ENCODE data around the gene ISCA1. TPM values are rescaled to one million over a fixed set of nuclear protein-coding genes. Genes with fewer than 3 reads are reported as not detected.
A peak's percentile ranks its signal among the peaks of the same experiment; 100 is the strongest.

ISCA1 gene
- polyA plus RNA-seq, 1 donor (not counting 4 experiments of a cell fraction or from before 2014, with no cell fraction given): 37.4 TPM

GRCh38 chr9:86287013-86287412 lies 4.7 kb upstream of the ISCA1 start:
- Histone ChIP-seq H3K36me3 (ENCODE audit: control insufficient read depth in 2 of 2, extremely low read depth in 1 of 2, insufficient read depth in 2 of 2, low read length in 2 of 2) (peaks cover 0 to 3% of the 10 kb centered on the region in 2 experiments), H3K4me1 (ENCODE audit: control insufficient read depth, extremely low read depth, insufficient read depth, low read length) (peaks cover 6% of the 10 kb centered on the region), H3K9me3 (ENCODE audit: control insufficient read depth, low read depth, low read length) (no peaks in the 10 kb centered on the region), H3K4me2 (ENCODE audit: control insufficient read depth, extremely low read depth, insufficient read depth, low read depth, low read length) (no peak overlapping the region), H2AFZ (ENCODE audit: control insufficient read depth, low read length) (no peak overlapping the region), H3K27ac (ENCODE audit: control insufficient read depth, insufficient read depth, low read length) (no peak overlapping the region), H3K79me2 (ENCODE audit: control insufficient read depth, insufficient read depth, low read length) (no peaks in the 10 kb centered on the region), H3K9ac (ENCODE audit: control insufficient read depth, extremely low read depth, insufficient read depth, low read length) (no peak overlapping the region), H3K27me3 (ENCODE audit: control insufficient read depth, extremely low read depth, insufficient read depth, low read length) (no peaks in the 10 kb centered on the region), H3K9me1 (ENCODE audit: control insufficient read depth, extremely low read depth, insufficient read depth, low read length) (no peaks in the 10 kb centered on the region), H3K4me3 (ENCODE audit: control insufficient read depth in 2 of 3, extremely low read depth in 1 of 3, insufficient read depth in 2 of 3, low read depth in 1 of 3, low read length in 3 of 3) (no peak overlapping the region), H4K20me1 (ENCODE audit: control insufficient read depth, extremely low read depth, insufficient read depth, low read length) (no peaks in the 10 kb centered on the region)
- DNase-seq (ENCODE audit: low read depth, low spot score): no peak
- no peak for FAIRE-seq
- dilution Hi-C loops (cut with MboI; ENCODE audit: extremely low pct_ligation_motif_present, low sequenced_read_pairs): no loop called here
- TF ChIP-seq, protein P1, sequence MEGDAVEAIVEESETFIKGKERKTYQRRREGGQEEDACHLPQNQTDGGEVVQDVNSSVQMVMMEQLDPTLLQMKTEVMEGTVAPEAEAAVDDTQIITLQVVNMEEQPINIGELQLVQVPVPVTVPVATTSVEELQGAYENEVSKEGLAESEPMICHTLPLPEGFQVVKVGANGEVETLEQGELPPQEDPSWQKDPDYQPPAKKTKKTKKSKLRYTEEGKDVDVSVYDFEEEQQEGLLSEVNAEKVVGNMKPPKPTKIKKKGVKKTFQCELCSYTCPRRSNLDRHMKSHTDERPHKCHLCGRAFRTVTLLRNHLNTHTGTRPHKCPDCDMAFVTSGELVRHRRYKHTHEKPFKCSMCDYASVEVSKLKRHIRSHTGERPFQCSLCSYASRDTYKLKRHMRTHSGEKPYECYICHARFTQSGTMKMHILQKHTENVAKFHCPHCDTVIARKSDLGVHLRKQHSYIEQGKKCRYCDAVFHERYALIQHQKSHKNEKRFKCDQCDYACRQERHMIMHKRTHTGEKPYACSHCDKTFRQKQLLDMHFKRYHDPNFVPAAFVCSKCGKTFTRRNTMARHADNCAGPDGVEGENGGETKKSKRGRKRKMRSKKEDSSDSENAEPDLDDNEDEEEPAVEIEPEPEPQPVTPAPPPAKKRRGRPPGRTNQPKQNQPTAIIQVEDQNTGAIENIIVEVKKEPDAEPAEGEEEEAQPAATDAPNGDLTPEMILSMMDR (optimal IDR thresholded peaks at IDR 0.05 in 1 of 3, IDR thresholded peaks at IDR 0.05 in 1 of 3, conservative IDR thresholded peaks at IDR 0.05 in 1 of 3; ENCODE audit: extremely low read depth in 1 of 3, insufficient read depth in 2 of 3, low read length in 3 of 3): peak in 2 of 3 experiments; percentile 20 to 23
- no peak for TF ChIP-seq EZH2 (IDR thresholded peaks at IDR 0.05; ENCODE audit: low read length)

- Histone ChIP-seq H3K36me3 (ENCODE audit: control insufficient read depth in 2 of 2, extremely low read depth in 1 of 2, insufficient read depth in 2 of 2, low read length in 2 of 2) (peaks cover 0 to 3% of the 10 kb centered on the region in 2 experiments), H3K27ac (ENCODE audit: control insufficient read depth, insufficient read depth, low read length) (no peak overlapping the region), H4K20me1 (ENCODE audit: control insufficient read depth, extremely low read depth, insufficient read depth, low read length) (no peaks in the 10 kb centered on the region), H3K27me3 (ENCODE audit: control insufficient read depth, extremely low read depth, insufficient read depth, low read length) (no peaks in the 10 kb centered on the region), H3K4me1 (ENCODE audit: control insufficient read depth, extremely low read depth, insufficient read depth, low read length) (peaks cover 6% of the 10 kb centered on the region), H3K4me2 (ENCODE audit: control insufficient read depth, extremely low read depth, insufficient read depth, low read depth, low read length) (no peak overlapping the region), H2AFZ (ENCODE audit: control insufficient read depth, low read length) (no peak overlapping the region), H3K9me3 (ENCODE audit: control insufficient read depth, low read depth, low read length) (no peaks in the 10 kb centered on the region), H3K9me1 (ENCODE audit: control insufficient read depth, extremely low read depth, insufficient read depth, low read length) (no peaks in the 10 kb centered on the region), H3K79me2 (ENCODE audit: control insufficient read depth, insufficient read depth, low read length) (peaks cover 4% of the 10 kb centered on the region), H3K9ac (ENCODE audit: control insufficient read depth, extremely low read depth, insufficient read depth, low read length) (no peak overlapping the region), H3K4me3 (ENCODE audit: control insufficient read depth in 2 of 3, extremely low read depth in 1 of 3, insufficient read depth in 2 of 3, low read depth in 1 of 3, low read length in 3 of 3) (no peak overlapping the region)
- TF ChIP-seq, protein P1 (optimal IDR thresholded peaks at IDR 0.05 in 1 of 3, IDR thresholded peaks at IDR 0.05 in 1 of 3, conservative IDR thresholded peaks at IDR 0.05 in 1 of 3; ENCODE audit: extremely low read depth in 1 of 3, insufficient read depth in 2 of 3, low read length in 3 of 3): no peak
- no peak for TF ChIP-seq EZH2 (IDR thresholded peaks at IDR 0.05; ENCODE audit: low read length)
- DNase-seq (ENCODE audit: low read depth, low spot score) (no peak), FAIRE-seq (no peak)
- dilution Hi-C loops (cut with MboI; ENCODE audit: extremely low pct_ligation_motif_present, low sequenced_read_pairs): no loop called here
Observed at GRCh38 chr9:86286278-86286677, 3.9 kb upstream of the ISCA1 start.
